Activated T-helper 2 cell treated with anti-CD3 and anti-CD28 coated beads, Interferon-gamma antibody, Interleukin-2, Interleukin-4, amounts not matched to agents 10 μg/mL and 5 μg/mL and 100 μg/mL, durations not matched to agents 14 hours and 24 hours and 36 hours (primary cell): Measurements from ENCODE around the gene CRAMP1. TPM values are rescaled to one million over a fixed set of nuclear protein-coding genes. Genes with fewer than 3 reads are reported as not detected.
"Not testable (repeated sequence)": the region's sequence is repeated elsewhere in the genome, so short reads cannot be mapped to it uniquely, and the experiment has no call there.

Experiments used
- DNase-seq: peaks from one replicate; pipeline ENCODE4 v3.0.0; 2021; ENCODE audit warnings: low spot score
- H3K27ac Mint-ChIP-seq: one replicate; pipeline ENCODE4 v1.8.0; 2021; ENCODE audit warnings: mixed read lengths
- H3K27me3 Mint-ChIP-seq: one replicate; pipeline ENCODE4 v1.8.0; 2021; ENCODE audit warnings: low read depth, mixed read lengths
- H3K36me3 Mint-ChIP-seq: one replicate; pipeline ENCODE4 v1.8.0; 2021; ENCODE audit warnings: low read depth, mixed read lengths
- H3K4me1 Mint-ChIP-seq: one replicate; pipeline ENCODE4 v1.8.0; 2021; ENCODE audit warnings: low read depth, mixed read lengths
- H3K4me3 Mint-ChIP-seq: one replicate; pipeline ENCODE4 v1.8.0; 2021; ENCODE audit warnings: low read depth, mild to moderate bottlenecking, moderate library complexity, mixed read lengths
- H3K9me3 Mint-ChIP-seq: one replicate; pipeline ENCODE4 v1.8.0; 2021; ENCODE audit warnings: mixed read lengths
- intact Hi-C: fragments of 100-400 bp; cut with micrococcal nuclease; formaldehyde crosslinking; loops from one replicate; pipeline ENCODE4 v1.15.1; 2023
- total RNA-seq: library from RNA; stranded (reverse); gene quantifications from 2 replicates; pipeline ENCODE4 v1.2.3, GENCODE V29; 2022

The CRAMP1 gene
- total RNA-seq, 1 donor from 2014 or later = 34.3 TPM

GRCh38 chr16:1687427-1688316, 75.5 kb downstream of the CRAMP1 start:
- Mint-ChIP-seq H3K4me1 (no peaks in the 10 kb centered on the region), H3K27ac (no peak overlapping the region), H3K4me3 (no peak overlapping the region), H3K9me3 (no peaks in the 10 kb centered on the region), H3K27me3 (no peaks in the 10 kb centered on the region), H3K36me3 (peaks cover 72% of the 10 kb centered on the region)
- intact Hi-C loops = no loop called here
- DNase-seq = no peak

GRCh38 chr16:1688807-1689560, 76.8 kb downstream of the CRAMP1 start:
- no peak overlapping the region for H3K4me3 Mint-ChIP-seq
- peaks cover 77% of the 10 kb centered on the region for H3K36me3 Mint-ChIP-seq
- no peaks in the 10 kb centered on the region for H3K27me3 Mint-ChIP-seq
- H3K4me1 Mint-ChIP-seq = no peaks in the 10 kb centered on the region
- intact Hi-C loops = no loop called here
- H3K9me3 Mint-ChIP-seq = no peaks in the 10 kb centered on the region
- no peak for DNase-seq
- H3K27ac Mint-ChIP-seq = no peak overlapping the region

GRCh38 chr16:1689853-1690252, 77.7 kb downstream of the CRAMP1 start:
- no peaks in the 10 kb centered on the region for H3K27me3 Mint-ChIP-seq
- H3K9me3 Mint-ChIP-seq = no peaks in the 10 kb centered on the region
- no peaks in the 10 kb centered on the region for H3K4me1 Mint-ChIP-seq
- intact Hi-C loops = no loop called here
- no peak overlapping the region for H3K4me3 Mint-ChIP-seq
- peaks cover 77% of the 10 kb centered on the region for H3K36me3 Mint-ChIP-seq
- no peak for DNase-seq
- H3K27ac Mint-ChIP-seq = no peak overlapping the region

- peaks cover 78% of the 10 kb centered on the region for H3K36me3 Mint-ChIP-seq
- no peaks in the 10 kb centered on the region for H3K9me3 Mint-ChIP-seq
- no peaks in the 10 kb centered on the region for H3K4me1 Mint-ChIP-seq
- H3K27ac Mint-ChIP-seq = no peak overlapping the region
- DNase-seq = no peak
- intact Hi-C loops = no loop called here
- H3K4me3 Mint-ChIP-seq = no peak overlapping the region
- H3K27me3 Mint-ChIP-seq = no peaks in the 10 kb centered on the region
These were observed 78.7 kb downstream of the CRAMP1 start for GRCh38 chr16:1690810-1691209.

GRCh38 chr16:1691276-1691675, 79.1 kb downstream of the CRAMP1 start:
- Mint-ChIP-seq H3K27me3 (no peaks in the 10 kb centered on the region), H3K4me1 (no peaks in the 10 kb centered on the region), H3K36me3 (peaks cover 78% of the 10 kb centered on the region), H3K27ac (no peak overlapping the region), H3K4me3 (no peak overlapping the region), H3K9me3 (no peaks in the 10 kb centered on the region)
- intact Hi-C loops = no loop called here
- DNase-seq = no peak

- no peaks in the 10 kb centered on the region for H3K4me1 Mint-ChIP-seq
- peaks cover 81% of the 10 kb centered on the region for H3K36me3 Mint-ChIP-seq
- H3K27ac Mint-ChIP-seq = no peak overlapping the region
- H3K27me3 Mint-ChIP-seq = no peaks in the 10 kb centered on the region
- no peak for DNase-seq
- intact Hi-C loops = no loop called here
- H3K4me3 Mint-ChIP-seq = no peak overlapping the region
- H3K9me3 Mint-ChIP-seq = no peaks in the 10 kb centered on the region
These were observed 79.8 kb downstream of the CRAMP1 start for GRCh38 chr16:1691956-1692355.

- intact Hi-C loops = no loop called here
- H3K9me3 Mint-ChIP-seq = no peaks in the 10 kb centered on the region
- no peak overlapping the region for H3K27ac Mint-ChIP-seq
- peaks cover 2% of the 10 kb centered on the region for H3K4me1 Mint-ChIP-seq
- peaks cover 80% of the 10 kb centered on the region for H3K36me3 Mint-ChIP-seq
- no peak overlapping the region for H3K4me3 Mint-ChIP-seq
- DNase-seq = no peak
- no peaks in the 10 kb centered on the region for H3K27me3 Mint-ChIP-seq
These were observed 84.7 kb downstream of the CRAMP1 start for GRCh38 chr16:1696863-1697262.

GRCh38 chr16:1698680-1699079, 86.5 kb downstream of the CRAMP1 start:
- Mint-ChIP-seq H3K27ac (no peak overlapping the region), H3K4me3 (no peak overlapping the region), H3K36me3 (peaks cover 80% of the 10 kb centered on the region), H3K4me1 (peaks cover 2% of the 10 kb centered on the region), H3K9me3 (no peaks in the 10 kb centered on the region), H3K27me3 (no peaks in the 10 kb centered on the region)
- DNase-seq = no peak
- intact Hi-C loops = no loop called here

GRCh38 chr16:1700246-1700645, 88.1 kb downstream of the CRAMP1 start:
- no peaks in the 10 kb centered on the region for H3K9me3 Mint-ChIP-seq
- peaks cover 4% of the 10 kb centered on the region for H3K4me1 Mint-ChIP-seq
- H3K27ac Mint-ChIP-seq = no peak overlapping the region
- no peak overlapping the region for H3K4me3 Mint-ChIP-seq
- intact Hi-C loops = loop anchor here (10.0 kb wide), 1 partner anchor 165 kb away; the partner anchor contains the start of gene TMEM204
- H3K27me3 Mint-ChIP-seq = no peaks in the 10 kb centered on the region
- H3K36me3 Mint-ChIP-seq = peaks cover 71% of the 10 kb centered on the region
- DNase-seq = no peak

- no peak overlapping the region for H3K4me3 Mint-ChIP-seq
- no peak overlapping the region for H3K27ac Mint-ChIP-seq
- H3K9me3 Mint-ChIP-seq = no peaks in the 10 kb centered on the region
- no peaks in the 10 kb centered on the region for H3K27me3 Mint-ChIP-seq
- peaks cover 8% of the 10 kb centered on the region for H3K4me1 Mint-ChIP-seq
- no peak for DNase-seq
- intact Hi-C loops = loop anchor here (10.0 kb wide), 1 partner anchor 167 kb away; the partner anchor contains the start of gene TMEM204
- peaks cover 63% of the 10 kb centered on the region for H3K36me3 Mint-ChIP-seq
These were observed 89.2 kb downstream of the CRAMP1 start for GRCh38 chr16:1701216-1701878.

- H3K9me3 Mint-ChIP-seq, DNase-seq, H3K27me3 Mint-ChIP-seq: not testable (repeated sequence)
- intact Hi-C loops = loop anchor here (5.0 to 10.0 kb wide), 3 partner anchors 77 to 171 kb away; partner anchors contain the start of genes CRAMP1, IFT140, NUBP2 and SPSB3
- Mint-ChIP-seq H3K27ac (peak overlapping the region; percentile 98), H3K4me1 (peaks cover 17% of the 10 kb centered on the region), H3K4me3 (peak overlapping the region; percentile 96), H3K36me3 (peaks cover 39% of the 10 kb centered on the region)
These were observed 93.1 kb downstream of the CRAMP1 start for GRCh38 chr16:1705324-1705687.

- Mint-ChIP-seq H3K27ac (peak within 1 kb of the TSS; percentile 98), H3K36me3 (peaks cover 36% of the 10 kb centered on the region), H3K4me1 (peaks cover 17% of the 10 kb centered on the region), H3K4me3 (peak within 1 kb of the TSS; percentile 96), H3K27me3 (no peaks in the 10 kb centered on the region), H3K9me3 (no peaks in the 10 kb centered on the region)
- DNase-seq = peak; percentile 94
- intact Hi-C loops = loop anchor here (1.0 to 10.0 kb wide), 4 partner anchors 28 to 171 kb away; partner anchors contain the start of genes CRAMP1, IFT140, JPT2 and NUBP2
These were observed 93.7 kb downstream of the CRAMP1 start, which contains the start of gene MAPK8IP3 for GRCh38 chr16:1705688-1706385. TSS of gene MAPK8IP3 (plus strand) at chr16:1706195. CDS start at chr16:1706340, 145 bp downstream.
